ACHN (cell line): ENCODE data around the gene NELFB.

ENCODE experiments used
- DNase-seq: peaks from one replicate; pipeline ENCODE4 v3.0.0-alpha.2; 2015
- in situ Hi-C: cut with HindIII; loops from 2 replicates; pipeline ENCODE4 v1.10.0; 2017; ENCODE audit warnings: low sequenced_read_pairs, low pct_ligation_motif_present, low pct_unique_long_range_greater_than_20kb

NELFB gene

DNA sequence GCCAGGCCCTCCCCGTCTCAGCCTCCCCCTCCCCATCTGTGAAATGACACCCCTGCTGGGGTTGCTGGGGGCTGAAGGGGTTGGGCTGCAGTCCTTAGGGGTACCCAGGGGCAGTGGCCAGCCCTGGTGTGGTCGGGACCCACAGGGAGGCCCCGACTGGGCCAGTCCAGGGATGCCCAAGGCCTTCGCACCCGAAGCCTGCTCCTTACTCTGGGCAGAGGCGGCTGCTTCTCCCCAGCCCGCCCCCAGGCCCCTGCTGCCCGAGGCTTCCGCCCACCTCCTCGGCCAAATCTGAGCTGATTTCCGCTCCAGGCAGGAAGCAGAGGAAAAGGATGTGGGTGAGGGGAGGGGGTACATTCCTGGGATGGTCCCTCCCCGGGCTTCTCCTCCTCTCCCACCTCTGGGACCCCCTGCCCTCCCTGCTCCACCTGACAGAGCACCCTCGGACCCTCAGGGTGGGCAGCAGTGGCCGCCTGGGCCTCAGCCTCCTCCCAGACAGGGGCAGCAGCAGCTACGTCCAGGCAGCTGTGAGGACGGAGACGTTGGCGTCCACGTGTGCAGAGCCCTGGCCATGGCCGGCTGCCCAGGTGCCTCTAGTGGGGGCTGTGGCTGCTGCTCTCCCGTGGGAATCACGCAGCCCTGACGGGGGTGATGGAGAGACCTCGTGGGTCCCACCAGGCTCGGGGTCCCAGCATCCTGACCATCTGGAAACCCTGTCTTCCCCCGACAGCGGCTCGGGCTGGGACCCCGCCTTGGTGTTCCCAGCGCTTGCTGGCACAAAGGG is 51.1 kb downstream of the NELFB start:
- in situ Hi-C loops: no loop called here
- DNase-seq: no peak

DNA sequence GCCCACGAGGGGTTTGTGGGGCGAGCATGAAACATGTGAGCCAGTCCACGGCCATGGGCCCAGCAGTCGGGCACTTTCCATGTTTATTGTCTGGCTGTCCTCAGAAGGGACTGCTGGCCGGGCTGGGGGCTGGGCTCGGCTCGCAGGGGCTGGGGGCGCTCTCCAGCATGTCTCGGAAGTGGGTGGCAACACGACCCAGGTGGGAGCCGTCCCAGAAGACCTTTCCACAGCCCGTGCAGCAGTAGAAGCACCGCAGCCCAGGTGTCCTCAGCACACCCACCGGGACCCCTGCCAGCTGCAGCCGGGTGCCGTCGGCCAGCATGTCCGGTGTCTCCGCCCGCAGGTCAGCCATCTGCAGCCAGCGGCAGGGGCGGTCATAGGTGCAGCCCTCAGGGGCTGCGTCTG is 51.7 kb downstream of the NELFB start:
- in situ Hi-C loops: no loop called here
- DNase-seq: no peak

DNA sequence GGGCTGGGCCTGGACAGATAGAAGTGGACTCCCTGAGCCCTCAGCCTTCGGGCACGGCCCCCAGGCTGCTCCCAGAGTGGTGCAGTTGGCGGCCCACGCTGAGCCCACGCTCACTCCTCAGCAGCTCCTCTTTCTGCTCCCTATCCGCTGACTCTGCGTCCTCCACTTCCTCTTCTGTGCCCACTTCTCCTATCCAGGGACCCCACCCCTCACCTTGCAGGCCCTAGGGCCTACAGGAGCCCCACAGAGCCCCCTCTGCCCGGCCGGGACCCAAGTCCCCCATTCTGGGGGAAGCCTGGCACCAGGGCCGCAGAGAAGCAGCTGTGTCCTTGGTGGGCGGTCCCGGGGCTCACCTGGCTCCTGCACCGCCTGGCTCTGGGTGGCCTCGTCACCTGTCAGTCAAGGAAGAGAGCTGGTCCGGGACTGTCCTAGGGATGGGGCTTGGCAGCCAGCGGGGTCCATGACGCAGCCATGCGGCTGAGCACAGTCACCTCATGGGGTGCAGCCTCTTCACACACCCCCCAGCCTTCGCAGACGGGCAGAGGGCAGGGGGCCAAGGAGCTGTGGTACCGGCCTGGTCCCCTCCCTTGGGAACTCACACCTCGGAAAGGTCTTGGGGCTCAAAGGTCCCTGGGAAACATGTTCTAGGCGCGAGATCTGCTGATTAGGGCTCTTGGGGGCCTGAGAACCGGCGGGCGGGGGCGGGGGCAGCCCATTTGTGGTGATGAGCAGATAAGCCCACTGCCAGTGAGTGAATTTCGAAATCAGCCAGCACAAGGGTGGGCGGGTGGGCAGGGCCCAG is 52.3 kb downstream of the NELFB start:
- in situ Hi-C loops: no loop called here
- DNase-seq: no peak

DNA sequence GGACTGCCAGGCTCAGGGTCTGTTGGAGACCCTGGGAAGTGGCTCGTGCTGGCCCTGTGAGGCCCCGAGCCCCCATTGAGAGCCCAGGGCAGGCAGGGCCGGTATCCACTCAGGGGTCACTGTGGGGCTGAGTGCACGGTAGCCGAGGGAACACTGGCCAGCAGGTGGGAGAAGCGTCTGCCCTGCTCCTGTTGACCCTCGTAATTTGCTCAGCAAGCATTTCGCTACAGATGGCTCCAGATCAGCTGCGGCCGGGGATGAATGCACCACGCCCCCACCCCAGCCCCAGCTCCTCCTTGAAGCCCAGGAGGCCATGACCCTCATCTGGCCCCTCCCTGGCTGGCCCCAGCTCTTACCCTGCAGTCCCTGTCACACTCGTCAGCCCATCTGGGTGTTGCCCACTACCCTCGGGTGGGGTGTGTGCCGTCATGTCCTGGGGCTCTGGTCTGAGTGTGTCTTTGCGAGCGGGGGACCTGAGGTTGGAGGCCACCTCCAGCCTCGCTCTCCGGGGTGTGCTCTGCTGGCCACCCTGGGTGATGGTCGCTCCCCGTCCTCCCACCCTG is 53.0 kb downstream of the NELFB start:
- no peak for DNase-seq

DNA sequence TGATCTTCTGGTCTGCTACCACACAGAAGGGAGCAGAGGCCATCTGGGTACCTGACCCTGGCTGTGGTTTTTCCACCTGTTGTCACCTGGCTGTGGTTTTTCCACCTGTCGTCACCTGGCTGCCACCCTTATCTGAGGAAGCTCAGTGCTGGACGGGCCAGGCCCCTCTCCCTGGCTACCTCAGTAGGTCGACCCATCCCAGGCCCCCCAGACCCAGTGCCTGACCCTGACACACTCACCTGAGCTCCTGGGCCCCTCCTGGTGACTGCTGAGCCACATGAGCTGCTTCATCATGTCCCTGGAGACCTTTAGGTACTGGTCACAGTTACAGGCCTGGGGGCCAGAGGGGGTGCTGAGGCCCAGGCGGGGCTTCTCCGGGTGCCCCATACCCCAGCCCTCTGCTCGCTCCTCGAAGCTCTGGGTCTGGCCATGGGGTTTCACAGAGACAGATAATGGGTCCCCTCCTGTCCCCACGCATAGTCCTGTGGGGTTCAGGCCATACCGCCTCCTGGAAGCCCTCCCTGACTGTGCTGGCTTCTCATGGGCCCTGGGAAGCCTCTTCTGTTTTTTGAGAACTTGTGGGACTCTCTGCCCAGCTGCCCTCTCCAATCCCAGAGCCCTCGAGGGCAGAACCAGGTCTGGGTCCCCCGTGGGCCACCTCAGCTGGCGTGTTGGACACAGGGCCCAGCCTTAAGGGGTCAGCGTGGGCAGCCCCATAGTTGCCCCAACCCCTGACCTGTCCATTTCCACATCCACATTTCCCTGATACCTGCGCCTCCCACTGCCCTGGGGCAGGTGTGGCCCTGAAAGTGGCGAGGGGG is 54.5 kb downstream of the NELFB start:
- in situ Hi-C loops: no loop called here
- DNase-seq: no peak

More for the DNA sequence above, 53.0 kb downstream of the NELFB start:
- in situ Hi-C loops: no loop called here

DNA sequence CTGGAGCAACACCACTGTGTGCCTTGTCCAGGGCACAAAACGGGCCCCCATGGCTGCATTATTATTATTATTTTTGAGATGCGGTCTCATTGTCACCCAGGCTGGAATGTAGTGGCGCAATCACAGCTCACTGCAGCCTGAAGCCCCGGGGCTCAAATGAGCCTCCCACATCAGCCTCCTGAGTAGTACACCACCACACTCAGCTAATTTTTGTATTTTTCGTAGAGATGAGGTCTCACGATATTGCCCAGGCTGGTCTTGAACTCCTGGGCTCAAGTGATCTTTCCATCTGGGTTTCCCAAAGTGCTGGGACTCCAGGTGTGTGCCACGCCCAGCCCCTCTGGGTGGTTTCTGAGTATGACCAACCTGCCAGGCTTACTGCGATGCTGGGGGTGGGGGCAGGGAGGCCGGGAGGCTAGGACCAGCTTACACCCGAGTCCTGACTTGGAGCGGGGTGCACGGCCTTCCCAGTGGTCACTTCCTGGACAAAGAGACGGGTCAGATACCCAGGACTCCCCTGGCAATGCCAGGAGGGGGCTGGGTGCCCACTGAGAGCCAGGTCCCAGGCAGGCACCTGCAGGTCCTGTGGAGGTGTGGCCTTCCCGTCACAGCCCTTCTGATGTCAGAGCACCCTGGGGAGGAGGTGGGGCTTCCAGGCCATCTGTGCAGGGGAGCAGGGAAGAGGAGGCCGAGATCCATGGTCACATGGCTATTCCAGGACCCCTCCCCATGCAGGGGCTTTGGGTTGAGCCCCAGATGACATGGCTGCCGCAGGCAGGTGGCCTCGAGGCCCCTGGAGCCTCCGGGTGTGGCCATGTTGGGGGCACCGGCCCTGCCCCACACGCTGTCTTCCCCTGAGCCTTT is 55.3 kb downstream of the NELFB start:
- in situ Hi-C loops: no loop called here
- no peak for DNase-seq

DNA sequence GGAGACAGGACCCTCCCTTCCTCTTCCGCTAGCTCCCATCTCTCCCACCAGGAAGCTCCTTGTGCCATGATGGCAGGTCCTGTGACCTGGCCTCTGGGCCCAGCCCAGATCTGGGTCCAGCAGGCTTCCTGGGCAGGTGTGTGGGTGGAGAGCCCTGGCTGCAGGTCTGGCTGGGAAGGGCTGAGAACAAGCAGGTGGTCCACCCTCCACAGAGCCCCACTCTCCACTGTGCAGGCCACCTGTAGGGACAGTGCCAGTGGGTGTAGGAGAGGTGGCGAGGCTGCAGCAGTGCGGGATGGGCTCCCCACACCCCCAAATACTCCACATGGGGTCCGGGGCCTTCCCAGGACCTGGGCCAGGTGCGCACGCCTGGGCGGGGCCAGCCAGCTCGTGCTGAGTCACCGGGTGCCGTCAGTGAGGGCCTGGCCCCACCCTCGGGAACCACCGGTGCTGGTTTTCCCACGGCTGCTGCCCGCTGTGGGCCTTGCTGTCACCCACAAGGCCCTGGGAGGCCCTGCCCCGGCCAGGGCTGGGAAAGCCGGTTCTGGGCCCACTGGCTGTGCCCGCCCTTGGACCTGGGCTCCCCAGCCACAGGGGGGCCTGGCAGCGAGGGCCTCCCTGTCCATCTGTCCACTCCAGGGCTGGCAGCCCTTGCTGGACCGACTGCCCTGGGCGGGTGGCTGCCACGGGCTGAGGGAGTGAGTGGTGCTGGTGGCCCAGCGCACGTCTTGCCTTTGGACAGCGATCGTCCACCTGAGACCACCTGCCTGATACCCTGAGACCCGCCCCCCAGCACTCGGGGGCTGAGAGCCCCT is 56.3 kb downstream of the NELFB start:
- in situ Hi-C loops: no loop called here
- DNase-seq: no peak

DNA sequence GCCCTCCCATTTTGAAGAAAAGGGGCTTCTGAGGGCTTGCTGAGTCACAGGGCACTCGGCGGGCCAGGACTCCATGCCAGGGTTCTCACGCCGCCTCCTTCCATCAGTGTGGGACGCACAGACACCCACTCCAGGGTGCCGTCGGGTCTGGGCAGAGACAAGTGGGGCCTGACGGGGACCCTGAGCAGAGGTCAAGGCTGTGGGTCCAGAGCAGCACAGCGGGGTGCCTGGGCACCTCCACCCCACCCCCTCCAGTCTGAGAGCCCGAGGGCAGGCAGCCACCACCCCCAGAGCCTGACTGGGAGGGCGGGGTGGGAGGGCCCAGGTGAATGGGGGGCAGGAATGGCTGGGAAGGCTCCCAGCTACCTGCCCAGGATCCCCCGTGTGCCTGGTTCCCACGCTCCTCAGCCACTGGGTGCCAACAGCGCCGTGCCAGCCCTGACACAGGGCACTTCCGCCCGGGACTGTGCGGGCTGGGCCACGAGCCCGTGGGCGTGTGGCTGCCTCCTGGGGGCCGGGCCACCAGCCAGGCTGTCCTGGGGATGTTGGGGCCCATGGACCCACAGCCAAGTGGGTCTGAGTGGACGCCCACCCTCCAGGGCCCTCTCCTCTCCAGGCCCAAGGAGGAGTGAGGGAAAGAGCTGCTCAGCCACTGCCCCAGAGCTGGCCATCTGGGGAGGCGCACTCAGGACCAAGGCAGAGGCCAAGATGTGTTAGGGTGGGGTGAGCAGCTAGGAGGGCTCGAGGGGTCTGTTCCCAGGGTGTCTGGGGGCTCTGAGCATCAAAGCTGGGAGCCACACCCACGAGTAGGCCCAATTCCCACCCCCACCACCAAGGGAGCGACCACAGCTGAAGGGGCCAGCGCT is 57.1 kb downstream of the NELFB start:
- DNase-seq: no peak
- in situ Hi-C loops: no loop called here

DNA sequence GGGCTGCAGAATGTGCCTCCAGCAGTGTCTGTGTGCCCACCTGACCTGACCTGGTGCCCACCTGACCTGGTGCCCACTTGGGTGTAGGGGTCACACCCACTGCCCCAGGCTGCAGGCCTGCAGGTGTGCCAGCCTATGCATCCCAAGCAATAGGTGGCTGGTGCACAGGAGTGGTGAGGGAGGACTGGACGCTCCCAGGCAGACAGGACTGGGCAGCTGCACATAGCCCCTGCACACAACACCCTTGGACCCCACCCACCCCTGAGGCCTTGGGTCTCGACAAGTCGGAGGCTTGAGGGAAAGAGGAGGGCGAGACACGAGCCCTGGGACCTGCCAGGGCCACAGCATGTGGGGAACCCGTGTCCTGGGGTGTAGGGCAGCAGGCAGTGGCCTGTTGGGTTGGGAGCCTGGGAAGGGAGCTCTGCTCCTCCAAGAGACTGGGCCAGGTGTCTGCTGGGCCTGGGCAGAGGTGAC is 57.8 kb downstream of the NELFB start:
- DNase-seq: no peak
- in situ Hi-C loops: no loop called here

DNA sequence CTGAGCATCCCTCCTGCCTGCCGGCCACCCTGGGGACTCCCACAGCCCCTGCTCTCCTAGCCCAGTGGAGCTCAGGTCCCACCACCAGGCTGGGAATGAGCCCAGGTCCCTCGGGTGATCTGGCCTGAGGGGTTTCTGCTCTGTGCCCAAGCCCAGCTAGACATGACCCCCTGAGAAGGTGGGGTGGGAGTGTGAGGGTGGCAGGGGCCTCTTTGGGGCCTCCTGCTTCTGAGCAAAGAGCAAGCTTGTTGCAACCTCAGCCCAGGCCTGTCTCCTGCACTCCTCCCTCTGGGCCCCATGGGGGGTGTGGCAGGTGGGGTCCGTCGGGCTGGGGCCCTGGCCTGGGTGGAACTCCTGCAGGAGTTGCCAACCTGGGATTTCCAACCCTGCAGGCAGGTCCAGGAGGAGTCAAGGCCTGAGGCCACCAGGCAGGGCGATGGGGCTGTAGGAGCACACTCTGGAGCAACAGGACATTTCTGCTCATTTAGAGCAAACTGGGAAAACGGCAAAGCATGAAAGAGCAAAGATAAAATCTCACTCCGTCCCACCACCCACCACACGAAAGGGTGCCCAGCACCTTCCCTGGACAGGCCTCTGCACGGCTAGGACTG is 58.3 kb downstream of the NELFB start:
- in situ Hi-C loops: no loop called here
- no peak for DNase-seq

DNA sequence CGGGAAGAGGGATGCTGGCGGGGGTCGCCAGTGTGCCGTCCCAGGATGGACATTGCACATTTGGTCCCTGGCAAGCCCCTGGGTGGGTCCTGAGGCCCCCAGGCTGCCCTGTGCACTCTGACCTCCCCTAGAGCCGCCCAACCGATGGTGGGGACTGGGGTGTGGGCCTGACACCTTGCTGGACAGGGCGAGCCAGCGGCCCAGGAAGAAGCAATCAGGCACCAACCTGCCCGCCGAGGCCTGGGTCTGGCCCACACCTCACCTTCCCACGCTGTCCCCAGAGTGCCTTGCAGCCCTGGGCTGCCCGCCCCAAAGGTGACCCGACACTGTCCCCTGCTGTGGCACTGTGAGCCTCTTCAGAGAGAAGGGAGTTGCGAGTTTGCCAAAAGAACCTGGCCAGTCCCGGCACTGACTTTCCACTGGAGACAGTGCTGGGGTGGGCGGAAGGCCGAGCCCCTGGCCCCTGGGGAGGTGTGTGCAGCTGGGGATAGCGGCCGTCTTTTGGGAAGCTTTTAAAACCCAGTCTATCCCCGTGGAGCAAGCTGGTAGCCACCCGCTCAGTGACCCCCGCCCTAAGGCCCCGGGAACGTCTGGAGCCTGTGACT is 58.9 kb downstream of the NELFB start:
- DNase-seq: no peak

DNA sequence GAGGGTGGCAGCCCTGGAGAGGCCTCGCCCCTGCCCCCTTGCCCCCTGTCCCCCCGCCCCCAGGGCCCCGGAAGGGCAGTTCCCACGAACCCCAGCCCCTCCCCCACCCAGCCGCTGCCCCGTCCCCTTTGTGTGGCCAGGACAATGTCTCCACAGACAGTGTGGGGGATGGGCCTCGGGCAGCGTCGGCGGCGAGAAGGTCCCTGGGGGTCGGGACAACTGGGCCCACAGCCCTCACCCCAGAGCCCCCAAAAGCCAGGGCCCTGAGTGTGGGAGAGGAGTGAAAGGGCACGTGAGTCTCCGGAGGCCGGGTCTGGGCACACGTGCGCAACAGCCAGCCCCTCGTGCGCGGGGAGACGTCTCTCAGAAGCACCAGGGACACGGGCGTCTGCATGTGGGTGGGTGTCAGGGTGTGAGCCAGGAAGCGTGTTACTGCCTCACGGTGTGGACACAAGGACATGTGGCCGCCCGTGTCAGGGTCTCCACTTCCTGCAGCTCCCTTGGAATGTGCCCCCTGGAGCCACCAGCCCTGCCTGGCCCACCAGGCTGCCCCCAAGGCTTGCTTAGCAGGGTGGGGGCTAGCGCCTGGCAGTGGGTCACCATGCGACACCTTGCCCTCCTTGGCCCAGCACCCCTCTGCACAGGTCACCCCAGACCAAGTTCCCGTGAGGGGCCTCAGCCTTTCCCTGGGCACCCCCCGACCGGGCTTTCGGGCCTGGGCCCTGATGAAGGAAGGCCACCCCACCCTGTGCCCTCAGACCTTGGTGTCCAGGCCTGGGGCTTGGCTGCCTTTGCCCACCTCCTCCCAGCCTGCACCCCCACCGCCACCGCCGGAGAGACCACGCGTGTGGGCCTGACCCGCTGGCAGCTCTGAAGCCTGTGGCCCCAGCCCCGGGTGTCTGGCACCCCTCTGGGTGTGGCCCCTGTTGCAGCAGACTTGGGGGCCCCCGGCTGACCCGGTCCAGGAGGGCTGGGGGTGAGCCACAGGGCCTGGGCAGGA is 59.7 kb downstream of the NELFB start:
- no peak for DNase-seq
- in situ Hi-C loops: no loop called here

More for the DNA sequence above, 58.9 kb downstream of the NELFB start:
- in situ Hi-C loops: no loop called here

DNA sequence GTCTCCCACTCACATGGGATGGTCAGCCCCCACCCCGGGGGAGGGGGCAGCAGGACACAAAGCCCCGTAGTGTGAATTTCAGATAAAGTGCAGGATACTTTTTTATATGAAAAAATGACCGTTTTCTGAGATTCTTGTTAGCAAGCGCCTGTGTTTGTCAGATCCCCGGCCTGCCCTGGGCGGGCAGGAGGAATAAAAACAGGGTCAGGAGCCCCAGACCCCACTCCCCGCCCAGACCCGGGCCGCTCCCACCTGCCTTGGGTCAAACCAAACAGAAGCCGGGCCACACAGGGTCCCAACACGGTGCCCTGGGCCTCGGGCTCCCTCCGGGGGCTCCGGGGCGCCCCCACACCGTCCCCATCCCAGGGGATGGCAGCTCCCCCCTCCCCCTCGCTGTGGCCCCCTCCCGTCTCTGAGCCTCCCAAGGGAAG is 60.5 kb downstream of the NELFB start:
- DNase-seq: no peak
- in situ Hi-C loops: no loop called here
